Mucosa of descending colon (tissue), 3 donors: ENCODE data around the gene DISP2. TPM values are rescaled to one million over a fixed set of nuclear protein-coding genes. Genes with fewer than 3 reads are reported as not detected.

ENCODE experiments used
- ATAC-seq: fragments of 200-7000 bp; cut with Tn5 transposase; one replicate; pipeline ENCODE4 v1.9.1; 2020; ENCODE audit warnings: mild to moderate bottlenecking, moderate library complexity
- DNase-seq, 3 donors: peaks; one replicate each; pipeline ENCODE4 v3.0.0-alpha.2; 2020
- H3K36me3 ChIP-seq: fragments of 200-600 bp; one replicate; pipeline ENCODE4 v1.8.0; 2021; ENCODE audit warnings: low read depth, mild to moderate bottlenecking
- H3K4me1 ChIP-seq: fragments of 200-600 bp; one replicate; pipeline ENCODE4 v1.8.0; 2021; ENCODE audit warnings: low read depth, mild to moderate bottlenecking
- H3K4me3 ChIP-seq: fragments of 200-600 bp; one replicate; pipeline ENCODE4 v1.8.0; 2021; ENCODE audit warnings: mild to moderate bottlenecking
- H3K9me3 ChIP-seq: fragments of 200-600 bp; one replicate; pipeline ENCODE4 v1.8.0; 2021; ENCODE audit warnings: mild to moderate bottlenecking
- CTCF ChIP-seq: fragments of 200-600 bp; IDR thresholded peaks from one replicate; pipeline ENCODE4 v1.8.0; 2022; ENCODE audit warnings: antibody characterized with exemption, mild to moderate bottlenecking
- intact Hi-C, 2 donors: fragments of 100-400 bp; cut with DNase I in 1 of 2; cut with micrococcal nuclease in 1 of 2; formaldehyde crosslinking; loops; one replicate each; pipeline versions ENCODE4 v1.11.0 to v1.11.1; 2022; cut with DNase I, micrococcal nuclease
- total RNA-seq, 3 donors: library from RNA; stranded (reverse); fragmentation: NEBNext Ultra II Directional in 2 of 3; extraction: Animal tissue kit (Norgen Biotek cat#: 25700) in 2 of 3; gene quantifications; one replicate each; pipeline versions ENCODE4 v1.2.1 to v1.2.4, GENCODE V29; 2021 to 2023
- donor health status: DM: no; HTN: no; CAD: no; lungs with moderate emphysema.
- donor health status: DM: no; HTN: no; CAD: no.
- donor health status: DM: no; HTN: yes; CAD: no.

Gene DISP2
- total RNA-seq, 3 donors from 2014 or later: 5.1 to 23.4 (median 16.1) TPM

- ATAC-seq: no peak
- H3K4me3 ChIP-seq: no peak overlapping the region
- no peaks in the 10 kb centered on the region for H3K9me3 ChIP-seq
- H3K4me1 ChIP-seq: peaks cover 5% of the 10 kb centered on the region
- peak in 1 of 3 donors; percentile 14 for DNase-seq
- intact Hi-C loops: no loop called here
- no peaks in the 10 kb centered on the region for H3K36me3 ChIP-seq
- TF ChIP-seq CTCF: no peak
Observed at GRCh38 chr15:40312370-40313158, 45.5 kb upstream of the DISP2 start.

GRCh38 chr15:40313531-40314398 is 44.3 kb upstream of the DISP2 start:
- ATAC-seq (peak; percentile 86), DNase-seq (peak in 2 of 3 donors; percentile 65 to 91)
- no peak overlapping the region for H3K4me3 ChIP-seq
- TF ChIP-seq CTCF: no peak
- H3K36me3 ChIP-seq: no peaks in the 10 kb centered on the region
- no peaks in the 10 kb centered on the region for H3K9me3 ChIP-seq
- H3K4me1 ChIP-seq: peaks cover 5% of the 10 kb centered on the region
- intact Hi-C loops: no loop called here

- intact Hi-C loops: no loop called here
- Histone ChIP-seq H3K4me1 (peaks cover 5% of the 10 kb centered on the region), H3K9me3 (no peaks in the 10 kb centered on the region), H3K36me3 (no peaks in the 10 kb centered on the region), H3K4me3 (no peak overlapping the region)
- no peak for DNase-seq
- TF ChIP-seq CTCF: no peak
- ATAC-seq: no peak
Observed at GRCh38 chr15:40314723-40315276, 43.2 kb upstream of the DISP2 start.

GRCh38 chr15:40316931-40317330 is 41.1 kb upstream of the DISP2 start:
- H3K4me1 ChIP-seq: peaks cover 5% of the 10 kb centered on the region
- no peaks in the 10 kb centered on the region for H3K36me3 ChIP-seq
- intact Hi-C loops: no loop called here
- DNase-seq (no peak), ATAC-seq (no peak)
- no peaks in the 10 kb centered on the region for H3K9me3 ChIP-seq
- no peak for TF ChIP-seq CTCF
- H3K4me3 ChIP-seq: no peak overlapping the region

GRCh38 chr15:40317580-40317979 is 40.4 kb upstream of the DISP2 start:
- ATAC-seq (no peak), DNase-seq (no peak)
- no peak for TF ChIP-seq CTCF
- Histone ChIP-seq H3K36me3 (no peaks in the 10 kb centered on the region), H3K4me3 (no peak overlapping the region), H3K9me3 (no peaks in the 10 kb centered on the region), H3K4me1 (peaks cover 8% of the 10 kb centered on the region)
- intact Hi-C loops: no loop called here
